Measurements from ENCODE around the gene FARS2. TPM values are rescaled to one million over a fixed set of nuclear protein-coding genes. Genes with fewer than 3 reads are reported as not detected.

The FARS2 gene
- total and polyA plus RNA-seq, 2 of the 13 experiments (the other 11 are each of a cell fraction or from before 2014, with no cell fraction given) = 15.4 to 26.0 TPM

- Histone ChIP-seq H3K9ac (ENCODE audit: insufficient read depth, low read depth, low read length) (no peak overlapping the region), H2AFZ (ENCODE audit: low read length) (no peak overlapping the region), H3K79me2 (ENCODE audit: insufficient read depth, low read length) (peaks cover 8% of the 10 kb centered on the region), H3K4me2 (ENCODE audit: low read depth, low read length) (peak overlapping the region; percentile 41), H3K27me3 (ENCODE audit: control insufficient read depth in 1 of 2, insufficient read depth in 2 of 2, low read length in 2 of 2) (no peaks in the 10 kb centered on the region), H3K27ac (ENCODE audit: extremely low read length, insufficient read depth, low read length) (peak overlapping the region; percentile 60), H3K4me3 (replicated peaks in 1 of 3; ENCODE audit: insufficient read depth in 1 of 3, low read depth in 2 of 3, low read length in 3 of 3) (no peak overlapping the region; a peak in 1 of 6 replicates), H4K20me1 (ENCODE audit: insufficient read depth, low read length) (no peaks in the 10 kb centered on the region), H3K4me1 (ENCODE audit: insufficient read depth, low read length) (peaks cover 53% of the 10 kb centered on the region), H3K36me3 (replicated peaks in 1 of 2; ENCODE audit: control insufficient read depth in 1 of 2, insufficient read depth in 2 of 2, low read length in 2 of 2) (peaks cover 9 to 32% of the 10 kb centered on the region in 2 experiments), H3K9me3 (ENCODE audit: low read length) (no peaks in the 10 kb centered on the region)
- WGBS (ENCODE audit: low lambda C conversion rate) = 37% methylated on average over 2 of the region's 2 CpGs
- BruUV-seq (replicated peaks) = no TSS peak
- peak; percentile 51 for DNase-seq (ENCODE audit: low spot score)
- CTCF ChIA-PET (ENCODE audit: low intra/inter-chr PET ratio, low total read pairs) = no interaction called here
- POLR2A ChIA-PET = interaction anchor here (1.0 kb wide), 1 partner anchor 25 kb away, joined by 5 read pairs; the partner anchor contains the start of genes FARS2 and LYRM4
- peak; percentile 80 for ATAC-seq
- in situ Hi-C loops (cut with HindIII; ENCODE audit: extremely low pct_ligation_motif_present, low pct_unique_long_range_greater_than_20kb) = no loop called here
- FAIRE-seq = no peak
- intact Hi-C loops (cut with micrococcal nuclease; ENCODE audit: unreplicated experiment) = no loop called here
- TF ChIP-seq ZNF83 (CRISPR knock-in tag; IDR thresholded peaks at IDR 0.05; ENCODE audit: borderline replicate concordance) (no peak), CTCF (CRISPR knock-in tag; IDR thresholded peaks at IDR 0.05) (no peak), PHF21A (CRISPR knock-in tag; IDR thresholded peaks at IDR 0.05) (no peak), SIN3A (IDR thresholded peaks at IDR 0.05; ENCODE audit: borderline replicate concordance, low read depth, low read length) (no peak), SRF (IDR thresholded peaks at IDR 0.05; ENCODE audit: low read depth, low read length) (no peak), ZGPAT (CRISPR knock-in tag; IDR thresholded peaks at IDR 0.05) (no peak), ZNF570 (CRISPR knock-in tag; IDR thresholded peaks at IDR 0.05; ENCODE audit: borderline replicate concordance) (no peak), ZNF207 (IDR thresholded peaks at IDR 0.05; ENCODE audit: borderline replicate concordance) (no peak), MAFK (conservative IDR thresholded peaks at IDR 0.05 in 1 of 2, IDR thresholded peaks at IDR 0.05 in 1 of 2; ENCODE audit: low read length in 2 of 2) (no peak), ZNF597 (CRISPR knock-in tag; IDR thresholded peaks at IDR 0.05) (no peak), FOXA3 (CRISPR knock-in tag; IDR thresholded peaks at IDR 0.05) (peak; percentile 44; the same call in 1 of the 2 replicates), HNF4A (CRISPR knock-in tag; IDR thresholded peaks at IDR 0.05) (peak; percentile 59), ZMYM2 (CRISPR knock-in tag; IDR thresholded peaks at IDR 0.05) (no peak), ZNF281 (CRISPR knock-in tag; IDR thresholded peaks at IDR 0.05; ENCODE audit: borderline replicate concordance) (no peak), TCF7L2 (IDR thresholded peaks at IDR 0.05; ENCODE audit: low read depth, low read length) (no peak), ZNF414 (CRISPR knock-in tag; IDR thresholded peaks at IDR 0.05) (0 out of 2 replicates have a peak, but pooled peaks have one; percentile 49), MIER3 (CRISPR knock-in tag; IDR thresholded peaks at IDR 0.05; ENCODE audit: borderline replicate concordance) (no peak), ETV5 (CRISPR knock-in tag; IDR thresholded peaks at IDR 0.05; ENCODE audit: borderline replicate concordance) (no peak; the same call in 1 of the 2 replicates)
Measured at GRCh38 chr6:5235830-5236229, 25.5 kb upstream of the FARS2 start.

Measured in HepG2 (cell line).